NCI-H1694 (cell line): ENCODE results near the gene ATP8A2.

Experiments used
- DNase-seq: peaks from one replicate; lab custom pipeline; 2025; lab: John Stamatoyannopoulos, UW

ATP8A2 gene

GRCh38 chr13:25684491-25684890, 312.7 kb downstream of the ATP8A2 start:
- DNase-seq = no peak

- no peak for DNase-seq
Observed at GRCh38 chr13:25686831-25687470, 315.2 kb downstream of the ATP8A2 start.

- DNase-seq = no peak
Observed at GRCh38 chr13:25687471-25688225, 315.9 kb downstream of the ATP8A2 start.

GRCh38 chr13:25688536-25688935, 316.8 kb downstream of the ATP8A2 start:
- no peak for DNase-seq

- no peak for DNase-seq
Observed at GRCh38 chr13:25689539-25689938, 317.8 kb downstream of the ATP8A2 start.

GRCh38 chr13:25690582-25690981, 318.8 kb downstream of the ATP8A2 start:
- no peak for DNase-seq

GRCh38 chr13:25691654-25692053, 319.9 kb downstream of the ATP8A2 start:
- DNase-seq = no peak

GRCh38 chr13:25692099-25692498, 320.3 kb downstream of the ATP8A2 start:
- no peak for DNase-seq

- no peak for DNase-seq
Observed at GRCh38 chr13:25699056-25699455, 327.3 kb downstream of the ATP8A2 start.

GRCh38 chr13:25699600-25699999, 327.8 kb downstream of the ATP8A2 start:
- no peak for DNase-seq

GRCh38 chr13:25701304-25701703, 329.5 kb downstream of the ATP8A2 start:
- no peak for DNase-seq

- DNase-seq = no peak
Observed at GRCh38 chr13:25702386-25702785, 330.6 kb downstream of the ATP8A2 start.

GRCh38 chr13:25707726-25708125, 336.0 kb downstream of the ATP8A2 start:
- DNase-seq = no peak

GRCh38 chr13:25708268-25708667, 336.5 kb downstream of the ATP8A2 start:
- DNase-seq = no peak

GRCh38 chr13:25709088-25709487, 337.3 kb downstream of the ATP8A2 start:
- DNase-seq = no peak

GRCh38 chr13:25715760-25716159, 344.0 kb downstream of the ATP8A2 start:
- no peak for DNase-seq

GRCh38 chr13:25717666-25718197, 346.0 kb downstream of the ATP8A2 start:
- no peak for DNase-seq

GRCh38 chr13:25719666-25720065, 347.9 kb downstream of the ATP8A2 start:
- DNase-seq = no peak

- no peak for DNase-seq
Observed at GRCh38 chr13:25722893-25723292, 351.1 kb downstream of the ATP8A2 start.

- DNase-seq = no peak
Observed at GRCh38 chr13:25725104-25725503, 353.3 kb downstream of the ATP8A2 start.

- no peak for DNase-seq
Observed at GRCh38 chr13:25727250-25727649, 355.5 kb downstream of the ATP8A2 start.

GRCh38 chr13:25727810-25728209, 356.0 kb downstream of the ATP8A2 start:
- no peak for DNase-seq

GRCh38 chr13:25729201-25729600, 357.4 kb downstream of the ATP8A2 start:
- no peak for DNase-seq
